H9 (cell line): ENCODE results near the gene CFAP100. TPM values are rescaled to one million over a fixed set of nuclear protein-coding genes. Genes with fewer than 3 reads are reported as not detected.
A peak's percentile ranks its signal among the peaks of the same experiment; 100 is the strongest.

Experiments used
- DNase-seq: peaks from one replicate; pipeline ENCODE4 v3.0.0-alpha.2; 2017
- H2AFZ ChIP-seq: one replicate; pipeline ENCODE4 v1.6.1; 2013; ENCODE audit warnings: mild to moderate bottlenecking, low read length, control low read depth, moderate library complexity
- H2AK5ac ChIP-seq: 2 replicates; pipeline ENCODE4 v1.6.1; 2013; ENCODE audit warnings: low read length, control low read depth, mixed read lengths; ENCODE audit not compliant: insufficient read length
- H2BK120ac ChIP-seq: one replicate; pipeline ENCODE4 v1.6.1; 2013; ENCODE audit warnings: low read depth, mild to moderate bottlenecking, low read length, control low read depth, inconsistent platforms; ENCODE audit not compliant: poor library complexity, severe bottlenecking
- H2BK12ac ChIP-seq: 2 replicates; pipeline ENCODE4 v1.6.1; 2013; ENCODE audit warnings: low read length, control low read depth, mixed read lengths, low read depth; ENCODE audit not compliant: insufficient read length
- H2BK15ac ChIP-seq: 2 replicates; pipeline ENCODE4 v1.6.1; 2013; ENCODE audit warnings: low read depth, low read length, control low read depth
- H2BK20ac ChIP-seq: one replicate; pipeline ENCODE4 v1.6.1; 2013; ENCODE audit warnings: low read depth, mild to moderate bottlenecking, low read length, control low read depth, inconsistent platforms; ENCODE audit not compliant: poor library complexity, severe bottlenecking
- H2BK5ac ChIP-seq: 2 replicates; pipeline ENCODE4 v1.6.1; 2013; ENCODE audit warnings: low read length, control low read depth, mixed read lengths; ENCODE audit not compliant: insufficient read length
- H3K14ac ChIP-seq: 2 replicates; pipeline ENCODE4 v1.6.1; 2013; ENCODE audit warnings: low read length, control low read depth; ENCODE audit not compliant: insufficient read depth
- H3K18ac ChIP-seq: 2 replicates; pipeline ENCODE4 v1.6.1; 2013; ENCODE audit warnings: low read depth, mild to moderate bottlenecking, mixed read lengths, low read length, control low read depth; ENCODE audit not compliant: insufficient read length
- H3K23ac ChIP-seq: 2 replicates; pipeline ENCODE4 v1.6.1; 2013; ENCODE audit warnings: low read length, control low read depth, mixed read lengths, low read depth; ENCODE audit not compliant: insufficient read length
- H3K23me2 ChIP-seq: 2 replicates; pipeline ENCODE4 v1.6.1; 2013; ENCODE audit warnings: low read depth, mild to moderate bottlenecking, mixed read lengths, low read length, control low read depth; ENCODE audit not compliant: insufficient read length, poor library complexity, severe bottlenecking
- H3K27ac ChIP-seq: 2 replicates; pipeline ENCODE4 v1.5.1; 2013; ENCODE audit warnings: low read length, control low read depth, mixed read lengths, low read depth; ENCODE audit not compliant: insufficient read length
- H3K27me3 ChIP-seq: 2 replicates; pipeline ENCODE4 v1.6.1; 2013; ENCODE audit warnings: low read length, control low read depth, inconsistent platforms; ENCODE audit not compliant: insufficient read depth
- H3K4ac ChIP-seq: 2 replicates; pipeline ENCODE4 v1.6.1; 2013; ENCODE audit warnings: low read depth, mild to moderate bottlenecking, control low read depth, inconsistent platforms, low read length, moderate library complexity
- H3K4me1 ChIP-seq: 2 replicates; pipeline ENCODE4 v1.6.1; 2013; ENCODE audit warnings: low read length, control low read depth, inconsistent platforms; ENCODE audit not compliant: insufficient read depth
- H3K4me2 ChIP-seq: 2 replicates; pipeline ENCODE4 v1.6.1; 2013; ENCODE audit warnings: low read length, control low read depth, mixed read lengths; ENCODE audit not compliant: insufficient read length, insufficient read depth
- H3K56ac ChIP-seq: 2 replicates; pipeline ENCODE4 v1.6.1; 2013; ENCODE audit warnings: low read depth, mild to moderate bottlenecking, mixed read lengths, low read length, control low read depth; ENCODE audit not compliant: insufficient read length
- H3K79me1 ChIP-seq: 2 replicates; pipeline ENCODE4 v1.6.1; 2013; ENCODE audit warnings: low read depth, mild to moderate bottlenecking, moderate library complexity, low read length, control low read depth, inconsistent platforms; ENCODE audit not compliant: insufficient read depth, poor library complexity, severe bottlenecking
- H3K79me2 ChIP-seq: 2 replicates; pipeline ENCODE4 v1.6.1; 2013; ENCODE audit warnings: low read length, control low read depth, inconsistent platforms; ENCODE audit not compliant: insufficient read depth
- H3K9ac ChIP-seq: 2 replicates; pipeline ENCODE4 v1.6.1; 2013; ENCODE audit warnings: low read length, control low read depth, mixed read lengths; ENCODE audit not compliant: insufficient read length; ENCODE audit errors: extremely low read depth
- H3K9me3 ChIP-seq: one replicate; pipeline ENCODE4 v1.6.1; 2013; ENCODE audit warnings: low read depth, low read length, inconsistent platforms; ENCODE audit not compliant: control insufficient read depth
- H3T11ph ChIP-seq: one replicate; pipeline ENCODE4 v1.6.1; 2013; ENCODE audit warnings: mild to moderate bottlenecking, low read length, control low read depth, inconsistent platforms
- H4K20me1 ChIP-seq: one replicate; pipeline ENCODE4 v1.6.1; 2013; ENCODE audit not compliant: control insufficient read depth, insufficient read length, insufficient read depth
- H4K5ac ChIP-seq: 2 replicates; pipeline ENCODE4 v1.6.1; 2013; ENCODE audit warnings: low read depth, mild to moderate bottlenecking, mixed read lengths, low read length, control low read depth; ENCODE audit not compliant: insufficient read length
- H4K8ac ChIP-seq: replicated peaks from 2 replicates; pipeline ENCODE4 v1.6.1; 2013; ENCODE audit warnings: low read length, control low read depth, mixed read lengths, low read depth; ENCODE audit not compliant: insufficient read length
- H4K91ac ChIP-seq: 2 replicates; pipeline ENCODE4 v1.6.1; 2013; ENCODE audit warnings: low read depth, mild to moderate bottlenecking, moderate library complexity, mixed read lengths, low read length, control low read depth; ENCODE audit not compliant: insufficient read length
- H3K27ac Mint-ChIP-seq, 3 experiments: 2 replicates in 2 of 3; 3 replicates in 1 of 3; pipeline ENCODE4 v1.8.0; 2020 to 2021; ENCODE audit warnings: mixed read lengths in 3 of 3, mild to moderate bottlenecking in 1 of 3, moderate library complexity in 1 of 3
- H3K27me3 Mint-ChIP-seq: 2 replicates; pipeline ENCODE4 v1.8.0; 2021; ENCODE audit warnings: low read depth, mild to moderate bottlenecking, moderate library complexity, mixed read lengths
- H3K36me3 Mint-ChIP-seq, 3 experiments: 2 replicates in 2 of 3; 3 replicates in 1 of 3; pipeline ENCODE4 v1.8.0; 2020 to 2021; ENCODE audit warnings: low read depth in 3 of 3, mixed read lengths in 3 of 3; ENCODE audit not compliant: insufficient read depth in 1 of 3
- H3K4me1 Mint-ChIP-seq, 2 experiments: 2 replicates each; pipeline ENCODE4 v1.8.0; 2020; ENCODE audit warnings: mixed read lengths in 2 of 2
- H3K4me3 Mint-ChIP-seq, 2 experiments: 2 replicates in 1 of 2; 3 replicates in 1 of 2; pipeline ENCODE4 v1.8.0; 2020 to 2021; ENCODE audit warnings: mild to moderate bottlenecking in 2 of 2, mixed read lengths in 2 of 2, moderate library complexity in 1 of 2
- H3K9me3 Mint-ChIP-seq, 2 experiments: 2 replicates in 1 of 2; 3 replicates in 1 of 2; pipeline ENCODE4 v1.8.0; 2020; ENCODE audit warnings: mild to moderate bottlenecking in 2 of 2, mixed read lengths in 2 of 2, moderate library complexity in 1 of 2
- WGBS: extraction: QIAGEN DNeasy Blood & Tissue Kit; methylation state at CpG from one replicate; pipeline ENCODE4 v1.1.7; 2013; ENCODE audit warnings: missing lambda C conversion rate, low lambda C conversion rate, mixed read lengths; ENCODE audit not compliant: insufficient read length; ENCODE audit errors: extremely low coverage; 5-methylcytosine and 5-hydroxymethylcytosine counted together
- total RNA-seq: library from RNA; stranded (reverse); gene quantifications from 2 replicates; pipeline ENCODE4 v1.2.1, GENCODE V29; 2021
- TF ChIP-seq, protein P1 (sequence below): fragments of 200-600 bp; sonication (generic); conservative IDR thresholded peaks from 3 replicates; pipeline ENCODE4 v1.8.0; 2021; ENCODE audit warnings: antibody characterized with exemption, mild to moderate bottlenecking

The CFAP100 gene
- total RNA-seq, 1 experiment from 2014 or later: 0.44 TPM

DNA sequence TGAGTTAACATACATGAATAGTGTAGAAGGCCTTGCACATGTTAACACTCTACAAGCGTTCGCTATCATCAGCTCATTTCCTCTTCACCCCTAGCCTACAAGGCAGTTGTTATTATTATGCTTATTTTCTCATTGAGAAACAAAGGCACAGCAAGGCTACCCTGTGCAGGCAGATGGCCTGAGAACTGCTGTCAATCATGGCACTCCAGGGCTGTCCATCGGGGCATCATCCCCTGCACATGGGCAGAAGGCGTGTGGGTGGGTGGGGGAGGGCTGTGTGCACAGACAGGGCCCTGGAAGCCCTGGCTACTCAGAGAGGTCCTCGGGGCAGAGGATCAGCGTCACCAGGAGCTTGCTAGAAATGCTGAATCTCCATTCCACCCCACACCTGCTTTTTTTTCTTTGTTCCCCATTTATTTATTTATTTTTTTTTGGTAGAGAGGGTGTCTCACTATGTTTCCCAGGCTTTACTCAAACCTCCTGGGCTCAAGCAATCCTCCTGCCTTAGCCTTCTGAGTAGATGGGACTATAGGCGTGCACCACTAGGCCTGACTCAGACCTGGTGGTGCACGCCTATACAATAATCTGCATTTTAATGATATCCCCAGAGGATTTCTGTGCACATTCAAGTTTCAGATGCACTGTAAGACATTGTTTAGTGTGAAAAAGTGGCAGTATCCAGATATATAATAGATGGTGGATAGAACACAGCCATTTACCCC, 90.6 kb downstream of the CFAP100 start:
- H3K27ac Mint-ChIP-seq: no peak overlapping the region

More for the DNA sequence above, 90.6 kb downstream of the CFAP100 start:
- Histone ChIP-seq H3T11ph (no peak overlapping the region), H3K4me2 (no peak overlapping the region), H3K27ac (no peak overlapping the region), H3K23me2 (no peaks in the 10 kb centered on the region), H4K5ac (no peak overlapping the region), H3K14ac (no peak overlapping the region), H2BK20ac (no peak overlapping the region), H3K9ac (no peak overlapping the region), H3K56ac (no peak overlapping the region), H3K79me1 (no peaks in the 10 kb centered on the region), H4K91ac (no peak overlapping the region), H3K18ac (no peak overlapping the region), H2BK5ac (no peak overlapping the region), H3K79me2 (no peaks in the 10 kb centered on the region), H2BK12ac (no peak overlapping the region), H2AFZ (no peak overlapping the region), H3K4me1 (peaks cover 8% of the 10 kb centered on the region; the same call in 1 of the 2 replicates), H2BK15ac (no peak overlapping the region), H3K9me3 (no peaks in the 10 kb centered on the region), H2BK120ac (no peak overlapping the region), H3K23ac (no peak overlapping the region), H3K4ac (no peak overlapping the region), H2AK5ac (no peak overlapping the region), H4K8ac (no peak overlapping the region), H4K20me1 (no peaks in the 10 kb centered on the region), H3K27me3 (no peaks in the 10 kb centered on the region)
- no CpG with 5 or more reads among the region's 8 CpGs for WGBS
- no peaks in the 10 kb centered on the region for H3K36me3 Mint-ChIP-seq
- H3K4me1 Mint-ChIP-seq: peaks cover 29 to 37% of the 10 kb centered on the region in 2 experiments
- no peaks in the 10 kb centered on the region; a peak in 1 of 5 replicates for H3K9me3 Mint-ChIP-seq
- TF ChIP-seq, protein P1, sequence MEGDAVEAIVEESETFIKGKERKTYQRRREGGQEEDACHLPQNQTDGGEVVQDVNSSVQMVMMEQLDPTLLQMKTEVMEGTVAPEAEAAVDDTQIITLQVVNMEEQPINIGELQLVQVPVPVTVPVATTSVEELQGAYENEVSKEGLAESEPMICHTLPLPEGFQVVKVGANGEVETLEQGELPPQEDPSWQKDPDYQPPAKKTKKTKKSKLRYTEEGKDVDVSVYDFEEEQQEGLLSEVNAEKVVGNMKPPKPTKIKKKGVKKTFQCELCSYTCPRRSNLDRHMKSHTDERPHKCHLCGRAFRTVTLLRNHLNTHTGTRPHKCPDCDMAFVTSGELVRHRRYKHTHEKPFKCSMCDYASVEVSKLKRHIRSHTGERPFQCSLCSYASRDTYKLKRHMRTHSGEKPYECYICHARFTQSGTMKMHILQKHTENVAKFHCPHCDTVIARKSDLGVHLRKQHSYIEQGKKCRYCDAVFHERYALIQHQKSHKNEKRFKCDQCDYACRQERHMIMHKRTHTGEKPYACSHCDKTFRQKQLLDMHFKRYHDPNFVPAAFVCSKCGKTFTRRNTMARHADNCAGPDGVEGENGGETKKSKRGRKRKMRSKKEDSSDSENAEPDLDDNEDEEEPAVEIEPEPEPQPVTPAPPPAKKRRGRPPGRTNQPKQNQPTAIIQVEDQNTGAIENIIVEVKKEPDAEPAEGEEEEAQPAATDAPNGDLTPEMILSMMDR: no peak
- no peak for DNase-seq
- H3K27me3 Mint-ChIP-seq: peaks cover 8% of the 10 kb centered on the region
- peak overlapping the region in 1 of 2 experiments; percentile 35; a peak in 1 of 5 replicates for H3K4me3 Mint-ChIP-seq
